ENCODE measurements around the gene COA7. TPM values are rescaled to one million over a fixed set of nuclear protein-coding genes. Genes with fewer than 3 reads are reported as not detected.

COA7 gene
- total RNA-seq (2014; rRNA removed; shearing (Covaris generic)) (6.6 and 7.0 TPM in 2 replicates), total RNA-seq (2022) (19.9 and 26.1 TPM in 2 replicates), Bru-seq, nascent RNA (percentile 76 among the genes with signal in this experiment), BruChase-seq, experiment 1, labeled RNA remaining after a 6-hour chase (percentile 77 among the genes with signal in this experiment), BruChase-seq, experiment 2, labeled RNA remaining after a 2-hour chase (percentile 86 among the genes with signal in this experiment)
- long read RNA-seq, full-length matches to known transcripts, result 21 of 22 reads
- long read RNA-seq, partial matches to known transcripts, result 0 of 22 reads
- long read RNA-seq, other reads (novel, unspliced or antisense), result 1 of 22 reads

- Histone ChIP-seq H2AFZ (ENCODE audit: low read length) (peak within 1 kb of the TSS; percentile 98), H3K27ac (ENCODE audit: low read depth, low read length, poor library complexity, severe bottlenecking) (no peak within 1 kb of the TSS), H3K4me2 (ENCODE audit: low read length) (peak within 1 kb of the TSS; percentile 80), H3K4me3 (ENCODE audit: low read depth, low read length, poor library complexity, severe bottlenecking) (peak within 1 kb of the TSS; percentile 77), H3K9me3 (ENCODE audit: low read length) (no peaks in the 10 kb centered on the region), H3K9me2 (ENCODE audit: insufficient read depth, low read length) (no peaks in the 10 kb centered on the region), H3K36me3 (ENCODE audit: insufficient read depth, low read length) (peaks cover 22% of the 10 kb centered on the region), H3K4me1 (ENCODE audit: insufficient read depth, low read length, poor library complexity, severe bottlenecking) (peaks cover 19% of the 10 kb centered on the region), H4K20me1 (ENCODE audit: insufficient read depth, low read length) (no peaks in the 10 kb centered on the region), H3K79me2 (ENCODE audit: insufficient read depth, low read depth, low read length) (peaks cover 31% of the 10 kb centered on the region; the same call in 1 of the 2 replicates)
- peak; percentile 71 for DNase-seq (ENCODE audit: low spot score)
- POLR2A ChIA-PET, result interaction anchor here (0.6 to 1.0 kb wide), 2 partner anchors 29 to 36 kb away, joined by 3 to 6 read pairs; partner anchors contain the start of gene ZYG11B
- no TSS peak for BruUV-seq (replicated peaks)
- TF ChIP-seq CTCF (conservative IDR thresholded peaks at IDR 0.05; ENCODE audit: low read length), result no peak
- TF ChIP-seq EZH2phosphoT487 (IDR thresholded peaks at IDR 0.05; ENCODE audit: borderline replicate concordance, low read depth, low read length), result no peak
- intact Hi-C loops (cut with micrococcal nuclease; ENCODE audit: unreplicated experiment), result loop anchor here (5.0 kb wide), 1 partner anchor 499 kb away; the partner anchor contains the start of gene CPT2
- CTCF ChIA-PET (ENCODE audit: unreplicated experiment), result no interaction called here
Measured at GRCh38 chr1:52697795-52698674, at the start of gene COA7. COA7 (minus strand) TSS chr1:52698347; CDS start chr1:52698326, 21 bp downstream.

DNA sequence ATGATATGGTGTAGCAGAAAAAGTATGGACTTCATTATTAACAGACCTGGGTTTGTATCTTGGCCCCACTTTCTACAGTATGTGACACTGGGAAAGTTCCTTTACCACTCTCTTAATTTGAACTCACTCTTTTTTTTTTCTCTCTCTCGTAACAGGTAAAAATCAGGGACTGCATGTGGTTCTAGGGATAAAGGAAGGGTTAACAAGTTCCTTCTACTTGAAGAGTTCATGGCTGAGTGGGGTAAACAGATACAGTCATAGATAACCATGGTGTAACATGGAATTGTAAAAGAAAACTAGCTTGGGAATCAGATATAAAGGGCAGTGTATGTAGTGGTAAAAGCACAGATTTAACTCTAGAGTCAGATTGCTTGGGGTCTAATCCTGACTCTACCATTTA, 49.3 kb upstream of the COA7 start:
- Histone ChIP-seq H3K4me1 (ENCODE audit: insufficient read depth, low read length, poor library complexity, severe bottlenecking) (no peaks in the 10 kb centered on the region), H3K9me2 (ENCODE audit: insufficient read depth, low read length) (no peaks in the 10 kb centered on the region), H3K9me3 (ENCODE audit: low read length) (no peaks in the 10 kb centered on the region), H2AFZ (ENCODE audit: low read length) (no peak overlapping the region), H3K27ac (ENCODE audit: low read depth, low read length, poor library complexity, severe bottlenecking) (no peak overlapping the region), H3K79me2 (ENCODE audit: insufficient read depth, low read depth, low read length) (no peaks in the 10 kb centered on the region), H3K4me2 (ENCODE audit: low read length) (no peak overlapping the region), H3K36me3 (ENCODE audit: insufficient read depth, low read length) (no peaks in the 10 kb centered on the region), H4K20me1 (ENCODE audit: insufficient read depth, low read length) (no peaks in the 10 kb centered on the region), H3K4me3 (ENCODE audit: low read depth, low read length, poor library complexity, severe bottlenecking) (no peak overlapping the region)
- CTCF ChIA-PET (ENCODE audit: unreplicated experiment), result interaction anchor here (1.0 kb wide), 1 partner anchor 21 kb away, joined by 4 read pairs; the partner anchor contains the start of gene ZYG11B
- no peak for DNase-seq (ENCODE audit: low spot score)
- no TSS peak for BruUV-seq (replicated peaks)
- intact Hi-C loops (cut with micrococcal nuclease; ENCODE audit: unreplicated experiment), result loop anchor here (5.0 kb wide), 1 partner anchor 45 kb away; no protein-coding TSS in a partner anchor
- TF ChIP-seq CTCF (conservative IDR thresholded peaks at IDR 0.05; ENCODE audit: low read length) (no peak), EZH2phosphoT487 (IDR thresholded peaks at IDR 0.05; ENCODE audit: borderline replicate concordance, low read depth, low read length) (no peak)
- POLR2A ChIA-PET, result interaction anchor here (1.2 kb wide), 1 partner anchor 44 kb away, joined by 4 read pairs; no protein-coding TSS in a partner anchor

Measured in OCI-LY7 (cell line).